ENCODE results near the gene GPR139.

DNA sequence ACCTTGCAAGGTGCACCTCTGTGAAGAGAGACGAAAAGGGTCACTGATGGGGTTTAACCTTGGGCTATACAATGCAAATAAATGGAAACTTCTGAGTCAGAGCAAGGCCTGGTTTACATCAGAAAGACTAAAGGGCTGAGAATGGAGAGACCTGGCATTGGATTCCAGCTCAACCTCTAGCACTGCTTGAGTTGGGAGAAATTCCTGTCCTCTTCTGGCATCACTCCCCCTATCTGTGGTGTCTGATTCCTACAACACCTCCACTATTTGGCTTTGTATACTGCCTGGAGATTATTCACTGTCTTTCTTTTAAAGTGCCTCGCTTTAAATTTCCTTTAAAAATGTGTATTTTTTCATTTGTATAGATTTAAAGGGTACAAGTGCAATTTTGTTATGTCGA is 68.8 kb downstream of the GPR139 start:
- TF ChIP-seq POLR2AphosphoS5 (IDR thresholded peaks at IDR 0.05; ENCODE audit: low read depth, low read length) (no peak), RFX5 (IDR thresholded peaks at IDR 0.05; ENCODE audit: low read length) (no peak), CTCF (IDR thresholded peaks at IDR 0.05) (peak; percentile 19; the same call in 1 of the 2 replicates), MXI1 (IDR thresholded peaks at IDR 0.05; ENCODE audit: low read depth, low read length) (no peak), REST (IDR thresholded peaks at IDR 0.05; ENCODE audit: low read depth, low read length) (no peak), IRF3 (IDR thresholded peaks at IDR 0.05; ENCODE audit: low read depth, low read length) (no peak), EP300 (IDR thresholded peaks at IDR 0.05; ENCODE audit: borderline replicate concordance in 1 of 2, low read depth in 1 of 2, low read length in 1 of 2) (no peak), GATA2 (CRISPR knock-in tag; IDR thresholded peaks at IDR 0.05) (no peak)
- TF ChIP-seq, protein P1, sequence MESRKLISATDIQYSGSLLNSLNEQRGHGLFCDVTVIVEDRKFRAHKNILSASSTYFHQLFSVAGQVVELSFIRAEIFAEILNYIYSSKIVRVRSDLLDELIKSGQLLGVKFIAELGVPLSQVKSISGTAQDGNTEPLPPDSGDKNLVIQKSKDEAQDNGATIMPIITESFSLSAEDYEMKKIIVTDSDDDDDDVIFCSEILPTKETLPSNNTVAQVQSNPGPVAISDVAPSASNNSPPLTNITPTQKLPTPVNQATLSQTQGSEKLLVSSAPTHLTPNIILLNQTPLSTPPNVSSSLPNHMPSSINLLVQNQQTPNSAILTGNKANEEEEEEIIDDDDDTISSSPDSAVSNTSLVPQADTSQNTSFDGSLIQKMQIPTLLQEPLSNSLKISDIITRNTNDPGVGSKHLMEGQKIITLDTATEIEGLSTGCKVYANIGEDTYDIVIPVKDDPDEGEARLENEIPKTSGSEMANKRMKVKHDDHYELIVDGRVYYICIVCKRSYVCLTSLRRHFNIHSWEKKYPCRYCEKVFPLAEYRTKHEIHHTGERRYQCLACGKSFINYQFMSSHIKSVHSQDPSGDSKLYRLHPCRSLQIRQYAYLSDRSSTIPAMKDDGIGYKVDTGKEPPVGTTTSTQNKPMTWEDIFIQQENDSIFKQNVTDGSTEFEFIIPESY (IDR thresholded peaks at IDR 0.05; ENCODE audit: borderline replicate concordance, low read depth) = no peak
